HL-60 (cell line): ENCODE measurements around the gene TBC1D16.

Experiments used
- CTCF ChIP-seq: IDR thresholded peaks from one replicate; pipeline ENCODE4 v1.5.1; 2011; ENCODE audit warnings: low read length, control low read depth, inconsistent platforms; ENCODE audit not compliant: insufficient read depth
- GABPA ChIP-seq: IDR thresholded peaks from 2 replicates; pipeline ENCODE4 v1.6.1; 2012; ENCODE audit warnings: low read depth
- POLR2AphosphoS5 ChIP-seq: IDR thresholded peaks from 2 replicates; pipeline ENCODE4 v1.6.1; 2012; ENCODE audit warnings: low read depth
- TF ChIP-seq, protein P1 (sequence below): IDR thresholded peaks from 2 replicates; pipeline ENCODE4 v1.6.1; 2012; ENCODE audit warnings: low read depth; ENCODE audit not compliant: insufficient replicate concordance

DNA sequence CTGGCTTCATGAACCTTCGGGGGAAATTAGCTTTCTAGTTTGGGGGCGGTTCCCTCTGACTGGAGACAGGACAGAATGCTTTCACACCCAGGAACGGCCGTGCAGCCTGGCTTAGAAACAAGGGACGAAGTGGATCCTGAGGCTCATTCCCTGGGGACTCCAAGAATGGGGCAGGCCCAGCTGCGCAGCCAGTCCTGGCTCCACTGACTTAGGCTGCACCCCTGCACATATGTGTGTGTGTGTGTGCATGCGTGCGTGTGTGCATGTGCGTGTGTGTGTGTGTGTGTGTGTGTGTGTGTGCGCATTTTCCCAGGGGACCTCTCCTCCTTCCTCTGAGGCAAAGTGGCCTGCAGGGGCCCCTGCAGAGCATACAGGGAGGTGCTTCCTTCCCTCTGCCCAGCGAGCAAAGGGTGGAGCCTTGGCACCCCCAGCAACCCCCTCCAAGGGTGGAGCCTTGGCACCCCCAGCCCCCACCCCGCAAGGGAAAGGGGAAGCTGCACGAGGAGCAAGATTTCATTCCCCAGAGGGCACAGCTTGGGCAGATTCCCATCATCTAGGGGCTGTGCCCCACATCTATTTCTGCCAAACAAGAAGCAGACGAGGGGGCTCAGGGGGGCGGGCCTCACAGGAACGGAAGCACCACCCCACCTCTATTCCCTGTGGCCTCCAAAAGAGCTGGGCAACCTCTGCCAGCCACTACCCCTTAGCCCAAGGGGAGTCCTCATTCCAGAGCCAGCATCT, 98.9 kb downstream of the TBC1D16 start:
- TF ChIP-seq CTCF (no peak), POLR2AphosphoS5 (no peak), GABPA (no peak)
- TF ChIP-seq, protein P1, sequence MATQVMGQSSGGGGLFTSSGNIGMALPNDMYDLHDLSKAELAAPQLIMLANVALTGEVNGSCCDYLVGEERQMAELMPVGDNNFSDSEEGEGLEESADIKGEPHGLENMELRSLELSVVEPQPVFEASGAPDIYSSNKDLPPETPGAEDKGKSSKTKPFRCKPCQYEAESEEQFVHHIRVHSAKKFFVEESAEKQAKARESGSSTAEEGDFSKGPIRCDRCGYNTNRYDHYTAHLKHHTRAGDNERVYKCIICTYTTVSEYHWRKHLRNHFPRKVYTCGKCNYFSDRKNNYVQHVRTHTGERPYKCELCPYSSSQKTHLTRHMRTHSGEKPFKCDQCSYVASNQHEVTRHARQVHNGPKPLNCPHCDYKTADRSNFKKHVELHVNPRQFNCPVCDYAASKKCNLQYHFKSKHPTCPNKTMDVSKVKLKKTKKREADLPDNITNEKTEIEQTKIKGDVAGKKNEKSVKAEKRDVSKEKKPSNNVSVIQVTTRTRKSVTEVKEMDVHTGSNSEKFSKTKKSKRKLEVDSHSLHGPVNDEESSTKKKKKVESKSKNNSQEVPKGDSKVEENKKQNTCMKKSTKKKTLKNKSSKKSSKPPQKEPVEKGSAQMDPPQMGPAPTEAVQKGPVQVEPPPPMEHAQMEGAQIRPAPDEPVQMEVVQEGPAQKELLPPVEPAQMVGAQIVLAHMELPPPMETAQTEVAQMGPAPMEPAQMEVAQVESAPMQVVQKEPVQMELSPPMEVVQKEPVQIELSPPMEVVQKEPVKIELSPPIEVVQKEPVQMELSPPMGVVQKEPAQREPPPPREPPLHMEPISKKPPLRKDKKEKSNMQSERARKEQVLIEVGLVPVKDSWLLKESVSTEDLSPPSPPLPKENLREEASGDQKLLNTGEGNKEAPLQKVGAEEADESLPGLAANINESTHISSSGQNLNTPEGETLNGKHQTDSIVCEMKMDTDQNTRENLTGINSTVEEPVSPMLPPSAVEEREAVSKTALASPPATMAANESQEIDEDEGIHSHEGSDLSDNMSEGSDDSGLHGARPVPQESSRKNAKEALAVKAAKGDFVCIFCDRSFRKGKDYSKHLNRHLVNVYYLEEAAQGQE, result no peak
